ENCODE data around the gene BYSL.

The BYSL gene

DNA sequence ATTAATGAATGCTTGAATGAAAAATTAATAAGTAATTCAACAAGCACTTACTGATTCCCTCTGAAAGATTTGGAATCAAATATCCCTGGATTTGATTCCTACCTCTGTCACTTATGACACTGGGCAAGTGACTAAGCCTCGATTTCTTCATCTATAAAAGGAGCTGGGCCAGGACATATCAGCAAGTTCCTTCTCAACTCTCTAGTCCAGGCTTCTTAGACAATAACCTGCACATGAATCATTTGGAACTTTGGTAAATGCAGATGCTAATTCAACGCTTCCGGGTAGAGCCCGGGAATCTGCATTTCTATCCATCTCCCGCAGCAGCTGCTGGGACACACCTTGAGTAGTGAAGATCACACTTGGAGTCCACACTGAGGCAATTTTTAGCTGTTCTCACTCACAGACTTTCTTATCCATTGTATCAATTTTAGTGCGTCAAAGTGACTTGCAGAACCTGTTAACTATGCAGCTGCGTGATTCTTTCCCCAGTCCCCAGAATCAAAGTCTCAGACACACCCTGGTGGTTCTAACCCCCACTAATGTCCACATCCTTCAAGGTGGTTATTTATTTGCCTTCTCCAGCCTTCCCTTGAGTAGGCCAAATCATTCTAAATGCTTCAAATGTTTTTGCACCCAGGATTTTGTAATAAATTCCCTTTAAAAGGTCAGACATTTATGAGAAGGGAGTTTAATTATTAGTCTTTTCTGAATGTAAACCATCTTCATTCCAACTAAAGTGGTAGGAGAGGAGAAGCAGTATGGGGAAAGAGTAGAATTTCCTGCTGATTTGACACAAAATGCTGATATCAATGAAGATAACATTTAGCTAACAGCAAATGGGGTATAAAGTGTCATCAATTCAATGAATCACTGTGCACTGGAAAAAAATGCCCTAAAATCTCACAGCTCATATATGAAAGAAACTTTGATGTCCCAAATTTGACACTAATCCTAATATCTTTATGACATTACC is 46.3 kb downstream of the BYSL start:
- H3K9me3 ChIP-seq (ENCODE audit: insufficient read depth, low read depth, low read length) = no peaks in the 10 kb centered on the region
- H2BK5ac ChIP-seq (ENCODE audit: low read depth, low read length, poor library complexity) = peak overlapping the region; percentile 90
- no CpG with 5 or more reads among the region's 7 CpGs for WGBS (ENCODE audit: extremely low coverage, insufficient coverage, insufficient read length)
- peak overlapping the region; percentile 95 for H2BK120ac ChIP-seq (ENCODE audit: insufficient read depth, low read length, poor library complexity)
- DNase-seq = peak; percentile 21 to 84
- no peak overlapping the region for H3K23ac ChIP-seq (ENCODE audit: low read length)
- H3K4me3 ChIP-seq (ENCODE audit: low read depth, low read length) = no peak overlapping the region
- H2AFZ ChIP-seq (ENCODE audit: insufficient read depth, low read length, poor library complexity) = no peak overlapping the region
- H2AK5ac ChIP-seq (ENCODE audit: low read length) = peak overlapping the region; percentile 88
- H3K79me1 ChIP-seq (ENCODE audit: low read length) = peaks cover 13% of the 10 kb centered on the region
- H3K4me2 ChIP-seq (ENCODE audit: low read length) = peak overlapping the region; percentile 3
- H2BK12ac ChIP-seq (ENCODE audit: low read length) = peak overlapping the region; percentile 87
- H4K12ac ChIP-seq (ENCODE audit: low read depth, low read length) = no peak overlapping the region
- peak overlapping the region; percentile 84 for H4K91ac ChIP-seq (ENCODE audit: low read depth, low read length)
- no peaks in the 10 kb centered on the region for H3K36me3 ChIP-seq (ENCODE audit: control insufficient read depth in 1 of 2, insufficient read depth in 2 of 2, low read length in 2 of 2)
- peak overlapping the region; percentile 76 for H4K8ac ChIP-seq (ENCODE audit: low read depth, low read length)
- H3K27ac ChIP-seq (ENCODE audit: low read depth, low read length) = peak overlapping the region; percentile 94
- H3K9ac ChIP-seq (ENCODE audit: low read length) = no peak overlapping the region
- H3K14ac ChIP-seq (ENCODE audit: low read length) = peak overlapping the region; percentile 79
- peak overlapping the region; percentile 44 for H3K4ac ChIP-seq (ENCODE audit: low read depth, low read length)
- H3K27me3 ChIP-seq (ENCODE audit: insufficient read depth, low read length) = no peaks in the 10 kb centered on the region
- peaks cover 8 to 11% of the 10 kb centered on the region in 2 experiments for H3K4me1 ChIP-seq (ENCODE audit: control insufficient read depth in 1 of 2, insufficient read depth in 2 of 2, low read length in 2 of 2)
- no peaks in the 10 kb centered on the region for H3K79me2 ChIP-seq (ENCODE audit: control insufficient read depth, insufficient read depth, low read length, poor library complexity)
- no peak overlapping the region for H3K18ac ChIP-seq (ENCODE audit: low read length)

DNA sequence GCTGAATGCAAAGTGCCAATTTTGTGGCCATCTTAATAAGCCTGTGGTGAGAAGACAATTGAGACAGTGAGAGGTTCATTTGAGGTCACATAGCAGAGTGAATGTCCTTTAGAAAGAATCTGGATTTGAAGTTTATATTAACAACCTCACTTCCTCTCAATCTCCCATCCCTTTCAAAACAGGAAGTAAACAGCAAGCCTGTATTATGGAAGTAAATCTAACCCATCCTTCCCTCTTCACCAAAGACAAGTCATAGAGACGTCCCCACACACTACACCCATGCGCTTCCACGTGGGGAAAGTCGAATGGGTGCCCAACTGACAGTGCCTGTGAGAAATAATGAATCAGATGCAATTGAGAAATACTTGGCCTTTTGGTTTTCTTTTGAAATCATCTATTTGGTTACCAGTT is 49.1 kb downstream of the BYSL start:
- H3K4me3 ChIP-seq (ENCODE audit: low read depth, low read length) = no peak overlapping the region
- H4K8ac ChIP-seq (ENCODE audit: low read depth, low read length) = no peak overlapping the region
- no peak overlapping the region for H2AFZ ChIP-seq (ENCODE audit: insufficient read depth, low read length, poor library complexity)
- H3K36me3 ChIP-seq (ENCODE audit: control insufficient read depth in 1 of 2, insufficient read depth in 2 of 2, low read length in 2 of 2) = no peaks in the 10 kb centered on the region
- H3K14ac ChIP-seq (ENCODE audit: low read length) = no peak overlapping the region
- no peak overlapping the region for H2AK5ac ChIP-seq (ENCODE audit: low read length)
- WGBS (ENCODE audit: extremely low coverage, insufficient coverage, insufficient read length) = no CpG with 5 or more reads among the region's 4 CpGs
- H3K9me3 ChIP-seq (ENCODE audit: insufficient read depth, low read depth, low read length) = no peaks in the 10 kb centered on the region
- H2BK120ac ChIP-seq (ENCODE audit: insufficient read depth, low read length, poor library complexity) = no peak overlapping the region
- H3K4ac ChIP-seq (ENCODE audit: low read depth, low read length) = no peak overlapping the region
- DNase-seq = peak in 1 of 2 donors; percentile 26
- no peak overlapping the region for H2BK5ac ChIP-seq (ENCODE audit: low read depth, low read length, poor library complexity)
- no peaks in the 10 kb centered on the region for H3K27me3 ChIP-seq (ENCODE audit: insufficient read depth, low read length)
- no peak overlapping the region for H4K91ac ChIP-seq (ENCODE audit: low read depth, low read length)
- H3K79me1 ChIP-seq (ENCODE audit: low read length) = peaks cover 13% of the 10 kb centered on the region
- H3K18ac ChIP-seq (ENCODE audit: low read length) = no peak overlapping the region
- H3K23ac ChIP-seq (ENCODE audit: low read length) = no peak overlapping the region
- peak overlapping the region; percentile 56 for H2BK12ac ChIP-seq (ENCODE audit: low read length)
- peaks cover 8 to 11% of the 10 kb centered on the region in 2 experiments for H3K4me1 ChIP-seq (ENCODE audit: control insufficient read depth in 1 of 2, insufficient read depth in 2 of 2, low read length in 2 of 2)
- no peak overlapping the region for H3K9ac ChIP-seq (ENCODE audit: low read length)
- no peaks in the 10 kb centered on the region for H3K79me2 ChIP-seq (ENCODE audit: control insufficient read depth, insufficient read depth, low read length, poor library complexity)
- H3K4me2 ChIP-seq (ENCODE audit: low read length) = no peak overlapping the region
- no peak overlapping the region for H4K12ac ChIP-seq (ENCODE audit: low read depth, low read length)
- H3K27ac ChIP-seq (ENCODE audit: low read depth, low read length) = no peak overlapping the region

DNA sequence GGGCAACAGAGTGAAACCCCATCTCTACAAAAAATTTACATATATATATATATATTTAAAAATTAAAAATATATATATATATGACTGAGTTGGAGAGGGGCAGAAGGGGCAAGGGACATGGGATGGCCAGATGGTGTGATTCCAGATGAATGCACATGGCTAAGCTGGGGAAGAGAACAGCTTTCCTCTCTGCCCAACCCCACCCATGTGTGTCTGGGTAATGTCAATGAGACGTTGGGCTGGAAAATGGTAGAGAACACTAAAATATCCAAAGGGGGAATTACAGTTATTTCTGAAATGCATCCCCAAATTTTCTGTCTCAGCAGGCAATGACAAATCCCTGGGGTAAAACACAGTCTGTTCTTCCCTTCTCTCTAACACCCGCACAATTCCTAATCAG is 51.5 kb downstream of the BYSL start:
- Histone ChIP-seq H3K23ac (ENCODE audit: low read length) (no peak overlapping the region), H2BK12ac (ENCODE audit: low read length) (no peak overlapping the region), H3K27ac (ENCODE audit: low read depth, low read length) (no peak overlapping the region), H3K4ac (ENCODE audit: low read depth, low read length) (no peak overlapping the region), H3K4me1 (ENCODE audit: control insufficient read depth in 1 of 2, insufficient read depth in 2 of 2, low read length in 2 of 2) (peaks cover 3 to 4% of the 10 kb centered on the region in 2 experiments), H2AK5ac (ENCODE audit: low read length) (no peak overlapping the region), H3K4me3 (ENCODE audit: low read depth, low read length) (no peak overlapping the region), H4K8ac (ENCODE audit: low read depth, low read length) (no peak overlapping the region), H3K79me2 (ENCODE audit: control insufficient read depth, insufficient read depth, low read length, poor library complexity) (no peaks in the 10 kb centered on the region), H3K27me3 (ENCODE audit: insufficient read depth, low read length) (no peaks in the 10 kb centered on the region), H3K14ac (ENCODE audit: low read length) (no peak overlapping the region), H3K4me2 (ENCODE audit: low read length) (no peak overlapping the region), H3K36me3 (ENCODE audit: control insufficient read depth in 1 of 2, insufficient read depth in 2 of 2, low read length in 2 of 2) (no peaks in the 10 kb centered on the region), H3K9me3 (ENCODE audit: insufficient read depth, low read depth, low read length) (no peaks in the 10 kb centered on the region), H2AFZ (ENCODE audit: insufficient read depth, low read length, poor library complexity) (no peak overlapping the region), H4K91ac (ENCODE audit: low read depth, low read length) (no peak overlapping the region), H4K12ac (ENCODE audit: low read depth, low read length) (no peak overlapping the region), H3K18ac (ENCODE audit: low read length) (no peak overlapping the region), H3K79me1 (ENCODE audit: low read length) (peaks cover 1% of the 10 kb centered on the region), H3K9ac (ENCODE audit: low read length) (no peak overlapping the region), H2BK120ac (ENCODE audit: insufficient read depth, low read length, poor library complexity) (no peak overlapping the region), H2BK5ac (ENCODE audit: low read depth, low read length, poor library complexity) (no peak overlapping the region)
- DNase-seq = no peak
- no CpG with 5 or more reads among the region's 2 CpGs for WGBS (ENCODE audit: extremely low coverage, insufficient coverage, insufficient read length)

DNA sequence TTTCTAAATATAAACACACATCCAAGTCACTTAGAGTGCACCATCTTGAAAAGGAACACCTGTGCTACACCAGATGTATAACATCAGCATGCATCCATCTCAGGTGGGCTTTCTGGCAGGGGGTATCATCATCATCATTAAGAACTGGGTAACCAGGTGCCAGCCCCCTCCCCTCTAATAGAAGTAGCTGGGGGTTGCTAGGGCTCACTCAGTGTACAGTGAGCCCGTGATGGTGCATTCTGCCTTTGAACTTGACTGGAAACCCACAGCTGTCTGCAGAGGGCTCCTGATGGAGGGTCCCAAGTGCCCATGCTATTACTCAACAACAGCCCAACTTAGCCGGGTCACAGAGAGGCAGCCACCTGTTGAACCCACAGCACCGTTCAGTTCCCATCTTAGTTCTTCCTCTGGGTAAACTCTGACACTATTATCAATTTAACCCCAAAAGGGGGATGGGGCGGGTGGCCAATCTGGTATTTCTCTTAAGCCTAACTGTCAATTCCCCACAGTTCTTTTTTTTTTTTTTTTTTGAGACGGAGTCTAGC is 53.1 kb downstream of the BYSL start:
- H3K18ac ChIP-seq (ENCODE audit: low read length) = no peak overlapping the region
- H3K27me3 ChIP-seq (ENCODE audit: insufficient read depth, low read length) = no peaks in the 10 kb centered on the region
- no peaks in the 10 kb centered on the region for H3K79me1 ChIP-seq (ENCODE audit: low read length)
- peaks cover 3 to 4% of the 10 kb centered on the region in 2 experiments for H3K4me1 ChIP-seq (ENCODE audit: control insufficient read depth in 1 of 2, insufficient read depth in 2 of 2, low read length in 2 of 2)
- WGBS (ENCODE audit: extremely low coverage, insufficient coverage, insufficient read length) = no CpG with 5 or more reads among the region's 5 CpGs
- H3K4me2 ChIP-seq (ENCODE audit: low read length) = no peak overlapping the region
- H4K12ac ChIP-seq (ENCODE audit: low read depth, low read length) = no peak overlapping the region
- no peak overlapping the region for H3K9ac ChIP-seq (ENCODE audit: low read length)
- no peak overlapping the region for H2BK12ac ChIP-seq (ENCODE audit: low read length)
- H3K14ac ChIP-seq (ENCODE audit: low read length) = no peak overlapping the region
- no peak overlapping the region for H4K8ac ChIP-seq (ENCODE audit: low read depth, low read length)
- DNase-seq = no peak
- H3K36me3 ChIP-seq (ENCODE audit: control insufficient read depth in 1 of 2, insufficient read depth in 2 of 2, low read length in 2 of 2) = no peaks in the 10 kb centered on the region
- H4K91ac ChIP-seq (ENCODE audit: low read depth, low read length) = no peak overlapping the region
- H3K9me3 ChIP-seq (ENCODE audit: insufficient read depth, low read depth, low read length) = no peaks in the 10 kb centered on the region
- H3K4ac ChIP-seq (ENCODE audit: low read depth, low read length) = no peak overlapping the region
- H3K27ac ChIP-seq (ENCODE audit: low read depth, low read length) = no peak overlapping the region
- H3K23ac ChIP-seq (ENCODE audit: low read length) = no peak overlapping the region
- no peak overlapping the region for H3K4me3 ChIP-seq (ENCODE audit: low read depth, low read length)
- no peak overlapping the region for H2BK5ac ChIP-seq (ENCODE audit: low read depth, low read length, poor library complexity)
- no peaks in the 10 kb centered on the region for H3K79me2 ChIP-seq (ENCODE audit: control insufficient read depth, insufficient read depth, low read length, poor library complexity)
- H2AFZ ChIP-seq (ENCODE audit: insufficient read depth, low read length, poor library complexity) = no peak overlapping the region
- no peak overlapping the region for H2BK120ac ChIP-seq (ENCODE audit: insufficient read depth, low read length, poor library complexity)
- no peak overlapping the region for H2AK5ac ChIP-seq (ENCODE audit: low read length)

Measured in trophoblast cell (in vitro differentiated cells and primary cell).